ENCODE data around the gene BHLHE23. TPM values are rescaled to one million over a fixed set of nuclear protein-coding genes. Genes with fewer than 3 reads are reported as not detected.

BHLHE23 gene
- total RNA-seq, 4 donors from 2014 or later, result not detected

- H3K9me3 ChIP-seq, result no peaks in the 10 kb centered on the region
- no peak overlapping the region for H3K4me3 ChIP-seq
- no peak for TF ChIP-seq EP300 (IDR thresholded peaks at IDR 0.05)
- TF ChIP-seq POLR2AphosphoS5 (IDR thresholded peaks at IDR 0.05), result no peak
- no peak for TF ChIP-seq POLR2A (IDR thresholded peaks at IDR 0.05)
- TF ChIP-seq CTCF (IDR thresholded peaks at IDR 0.05), result no peak
- 95% methylated on average over 10 of the region's 10 CpGs for WGBS
- H3K4me1 ChIP-seq, result peaks cover 5% of the 10 kb centered on the region
- peaks cover 100% of the 10 kb centered on the region for H3K27me3 ChIP-seq
- H3K27ac ChIP-seq, result no peak overlapping the region
- no peak for DNase-seq (ENCODE audit: low spot score in 2 of 2)
- no peaks in the 10 kb centered on the region for H3K36me3 ChIP-seq
Measured at GRCh38 chr20:63020681-63021080, 13.9 kb upstream of the BHLHE23 start.

- Histone ChIP-seq H3K27me3 (peaks cover 99% of the 10 kb centered on the region), H3K36me3 (no peaks in the 10 kb centered on the region), H3K27ac (no peak overlapping the region), H3K4me3 (no peak overlapping the region), H3K4me1 (no peaks in the 10 kb centered on the region), H3K9me3 (no peaks in the 10 kb centered on the region)
- DNase-seq (ENCODE audit: low spot score in 2 of 2), result no peak
- TF ChIP-seq CTCF (IDR thresholded peaks at IDR 0.05) (no peak), EP300 (IDR thresholded peaks at IDR 0.05) (no peak), POLR2AphosphoS5 (IDR thresholded peaks at IDR 0.05) (no peak), POLR2A (IDR thresholded peaks at IDR 0.05) (no peak)
- 100% methylated on average over 1 of the region's 25 CpGs for WGBS
Measured at GRCh38 chr20:63017826-63018411, 11.2 kb upstream of the BHLHE23 start.

GRCh38 chr20:63017076-63017825 lies 10.5 kb upstream of the BHLHE23 start:
- no peak overlapping the region for H3K27ac ChIP-seq
- whole genome bisulfite sequencing, result 71% methylated on average over 17 of the region's 22 CpGs
- DNase-seq (ENCODE audit: low spot score in 2 of 2), result no peak
- H3K27me3 ChIP-seq, result peaks cover 99% of the 10 kb centered on the region
- TF ChIP-seq POLR2AphosphoS5 (IDR thresholded peaks at IDR 0.05), result no peak
- no peak for TF ChIP-seq CTCF (IDR thresholded peaks at IDR 0.05)
- TF ChIP-seq POLR2A (IDR thresholded peaks at IDR 0.05), result no peak
- TF ChIP-seq EP300 (IDR thresholded peaks at IDR 0.05), result no peak
- H3K4me3 ChIP-seq, result no peak overlapping the region
- no peaks in the 10 kb centered on the region for H3K9me3 ChIP-seq
- H3K4me1 ChIP-seq, result no peaks in the 10 kb centered on the region
- no peaks in the 10 kb centered on the region for H3K36me3 ChIP-seq

- no peaks in the 10 kb centered on the region for H3K36me3 ChIP-seq
- no peak for DNase-seq (ENCODE audit: low spot score in 2 of 2)
- TF ChIP-seq CTCF (IDR thresholded peaks at IDR 0.05) (no peak), EP300 (IDR thresholded peaks at IDR 0.05) (no peak), POLR2A (IDR thresholded peaks at IDR 0.05) (no peak), POLR2AphosphoS5 (IDR thresholded peaks at IDR 0.05) (no peak)
- WGBS, result 75% methylated on average over 11 of the region's 14 CpGs
- H3K9me3 ChIP-seq, result no peaks in the 10 kb centered on the region
- peaks cover 99% of the 10 kb centered on the region for H3K27me3 ChIP-seq
- H3K4me3 ChIP-seq, result no peak overlapping the region
- no peak overlapping the region for H3K27ac ChIP-seq
- H3K4me1 ChIP-seq, result no peaks in the 10 kb centered on the region
Measured at GRCh38 chr20:63016514-63017075, 9.8 kb upstream of the BHLHE23 start.

GRCh38 chr20:63015662-63016361 lies 9.0 kb upstream of the BHLHE23 start:
- no peak for DNase-seq (ENCODE audit: low spot score in 2 of 2)
- Histone ChIP-seq H3K27me3 (peaks cover 99% of the 10 kb centered on the region), H3K36me3 (no peaks in the 10 kb centered on the region), H3K4me3 (no peak overlapping the region), H3K27ac (no peak overlapping the region), H3K9me3 (no peaks in the 10 kb centered on the region), H3K4me1 (no peaks in the 10 kb centered on the region)
- no peak for TF ChIP-seq CTCF (IDR thresholded peaks at IDR 0.05)
- TF ChIP-seq EP300 (IDR thresholded peaks at IDR 0.05), result no peak
- no peak for TF ChIP-seq POLR2A (IDR thresholded peaks at IDR 0.05)
- TF ChIP-seq POLR2AphosphoS5 (IDR thresholded peaks at IDR 0.05), result no peak
- 69% methylated on average over 16 of the region's 22 CpGs for WGBS

Measured in suprapubic skin (tissue), 4 donors.